HL-60/S4 (cell line): Measurements from ENCODE around the gene STRC.
"Not testable (repeated sequence)": the region's sequence is repeated elsewhere in the genome, so short reads cannot be mapped to it uniquely, and the experiment has no call there.

Experiments
- in situ Hi-C: fragments of 300-500 bp; cut with MboI; formaldehyde crosslinking; loops from 2 replicates; pipeline ENCODE4 v1.14.3; 2022; ENCODE audit warnings: low sequenced_read_pairs

The STRC gene

GRCh38 chr15:43618700-43619099 lies at the start of gene STRC:
STRC (minus strand) TSS chr15:43618800; CDS start chr15:43618722, 78 bp downstream.
- in situ Hi-C loops: not testable (repeated sequence)

- in situ Hi-C loops: not testable (repeated sequence)
Measured at GRCh38 chr15:43666177-43666576, 47.6 kb upstream of the STRC start.

GRCh38 chr15:43663333-43663732 lies 44.7 kb upstream of the STRC start:
- in situ Hi-C loops: not testable (repeated sequence)

- in situ Hi-C loops: not testable (repeated sequence)
Measured at GRCh38 chr15:43662293-43662692, 43.7 kb upstream of the STRC start.

- in situ Hi-C loops: not testable (repeated sequence)
Measured at GRCh38 chr15:43659727-43660126, 41.1 kb upstream of the STRC start.

GRCh38 chr15:43649430-43649926 lies 30.9 kb upstream of the STRC start:
- in situ Hi-C loops: not testable (repeated sequence)

GRCh38 chr15:43648649-43649429 lies 30.2 kb upstream of the STRC start, which contains the start of gene CATSPER2:
CATSPER2 (minus strand) TSS chr15:43648844; CDS start chr15:43648061, 783 bp downstream.
- in situ Hi-C loops: no loop called here

- in situ Hi-C loops: not testable (repeated sequence)
Measured at GRCh38 chr15:43638464-43639204, 20.0 kb upstream of the STRC start.

- in situ Hi-C loops: not testable (repeated sequence)
Measured at GRCh38 chr15:43626937-43627336, 8.3 kb upstream of the STRC start.

- in situ Hi-C loops: no loop called here
Measured at GRCh38 chr15:43625106-43625505, 6.5 kb upstream of the STRC start.

GRCh38 chr15:43622068-43622799 lies 3.6 kb upstream of the STRC start:
- in situ Hi-C loops: not testable (repeated sequence)

GRCh38 chr15:43617750-43618149 lies 850 bp downstream of the STRC start:
- in situ Hi-C loops: not testable (repeated sequence)

GRCh38 chr15:43602233-43602632 lies 16.4 kb downstream of the STRC start:
- in situ Hi-C loops: not testable (repeated sequence)

- in situ Hi-C loops: not testable (repeated sequence)
Measured at GRCh38 chr15:43600200-43600599, 18.4 kb downstream of the STRC start.

GRCh38 chr15:43599131-43599530 lies 19.5 kb downstream of the STRC start:
- in situ Hi-C loops: not testable (repeated sequence)

GRCh38 chr15:43593328-43594190 lies 25.0 kb downstream of the STRC start, which contains the start of gene CKMT1B:
CKMT1B (plus strand) TSS chr15:43594027; CDS start chr15:43594219, 192 bp downstream.
- in situ Hi-C loops: not testable (repeated sequence)

- in situ Hi-C loops: not testable (repeated sequence)
Measured at GRCh38 chr15:43592841-43593240, 25.8 kb downstream of the STRC start.

- in situ Hi-C loops: not testable (repeated sequence)
Measured at GRCh38 chr15:43589778-43590466, 28.7 kb downstream of the STRC start, which contains the start of gene PPIP5K1. PPIP5K1 (minus strand) TSS chr15:43590208; CDS start chr15:43584504, 5,704 bp downstream.

- in situ Hi-C loops: not testable (repeated sequence)
Measured at GRCh38 chr15:43574607-43575006, 44.0 kb downstream of the STRC start.
